SU-DHL-6 (cell line): ENCODE measurements around the gene VWF.

Experiments used
- H2AFZ ChIP-seq: fragments of 200-600 bp; sonication (generic); 2 replicates; pipeline ENCODE4 v1.6.1; 2014; ENCODE audit warnings: low read depth, mild to moderate bottlenecking, moderate library complexity, mixed read lengths, antibody characterized with exemption, low read length; ENCODE audit not compliant: severe bottlenecking
- H3F3A ChIP-seq: fragments of 200-600 bp; shearing (Covaris generic); 2 replicates; pipeline ENCODE4 v1.6.0; 2016; ENCODE audit warnings: antibody characterized with exemption, mild to moderate bottlenecking; ENCODE audit not compliant: insufficient read depth
- H3K27ac ChIP-seq: fragments of 200-600 bp; sonication (generic); 2 replicates; pipeline ENCODE4 v1.5.1; 2016; ENCODE audit warnings: low read depth, mild to moderate bottlenecking, low read length, moderate library complexity, mixed read lengths
- H3K27me3 ChIP-seq: fragments of 200-600 bp; sonication (generic), shearing (Covaris generic); 2 replicates; pipeline ENCODE4 v1.6.0; 2014; ENCODE audit warnings: mild to moderate bottlenecking, low read length
- H3K36me3 ChIP-seq: fragments of 200-600 bp; sonication (generic); 2 replicates; pipeline ENCODE4 v1.6.1; 2014; ENCODE audit warnings: mild to moderate bottlenecking, low read length, mixed read lengths
- H3K4me2 ChIP-seq: fragments of 300-600, 200-600 bp; shearing (Covaris generic), sonication (generic); 2 replicates; pipeline ENCODE4 v1.6.0; 2014; ENCODE audit warnings: low read length, low read depth, mild to moderate bottlenecking; ENCODE audit not compliant: poor library complexity, severe bottlenecking
- H3K4me3 ChIP-seq: fragments of 200-600 bp; sonication (generic); 2 replicates; pipeline ENCODE4 v1.5.1; 2014; ENCODE audit warnings: antibody characterized with exemption, low read length, mild to moderate bottlenecking, mixed read lengths; ENCODE audit not compliant: insufficient read depth, poor library complexity, severe bottlenecking
- H3K79me2 ChIP-seq: fragments of 200-600 bp; sonication (generic); 2 replicates; pipeline ENCODE4 v1.6.1; 2014; ENCODE audit warnings: mild to moderate bottlenecking, low read length, moderate library complexity; ENCODE audit not compliant: insufficient read depth
- H3K9ac ChIP-seq: fragments of 200-600 bp; sonication (generic); 2 replicates; pipeline ENCODE4 v1.7.0; 2014; ENCODE audit warnings: mild to moderate bottlenecking, low read length
- H3K9me2 ChIP-seq: fragments of 200-600 bp; sonication (generic); replicated peaks from 2 replicates; pipeline ENCODE4 v1.6.1; 2014; ENCODE audit warnings: low read length; ENCODE audit not compliant: insufficient read depth
- H3K9me3 ChIP-seq: fragments of 200-600 bp; sonication (generic); 2 replicates; pipeline ENCODE4 v1.6.1; 2014; ENCODE audit warnings: low read length, mixed read lengths; ENCODE audit not compliant: insufficient read depth
- H4K20me1 ChIP-seq: fragments of 200-600 bp; sonication (generic); 2 replicates; pipeline ENCODE4 v1.6.1; 2014; ENCODE audit warnings: low read depth, mild to moderate bottlenecking, antibody characterized with exemption, low read length, moderate library complexity, mixed read lengths
- CTCF ChIP-seq: fragments of 200-600 bp; sonication (generic); IDR thresholded peaks from one replicate; pipeline ENCODE4 v1.5.1; 2017; ENCODE audit warnings: antibody characterized with exemption, mild to moderate bottlenecking, low read length, moderate library complexity; ENCODE audit not compliant: insufficient read depth, poor library complexity, severe bottlenecking
- EZH2phosphoT487 ChIP-seq: fragments of 200-600 bp; sonication (generic), shearing (Covaris generic); conservative IDR thresholded peaks from 2 replicates; pipeline ENCODE4 v1.6.1; 2018; ENCODE audit warnings: mild to moderate bottlenecking, antibody characterized with exemption, low read length, moderate library complexity, mixed read lengths

Gene VWF

GRCh38 chr12:6056406-6057240 is 67.8 kb downstream of the VWF start:
- Histone ChIP-seq H3K27me3 (no peaks in the 10 kb centered on the region), H3K27ac (no peak overlapping the region), H3K9me2 (no peaks in the 10 kb centered on the region), H3K9me3 (no peaks in the 10 kb centered on the region), H3K79me2 (no peaks in the 10 kb centered on the region), H4K20me1 (no peaks in the 10 kb centered on the region), H3K4me3 (no peak overlapping the region), H2AFZ (no peak overlapping the region), H3K4me2 (no peak overlapping the region), H3K9ac (no peak overlapping the region), H3F3A (no peaks in the 10 kb centered on the region), H3K36me3 (no peaks in the 10 kb centered on the region)
- no peak for TF ChIP-seq CTCF

GRCh38 chr12:6053541-6053940 is 70.9 kb downstream of the VWF start:
- no peaks in the 10 kb centered on the region for H3K36me3 ChIP-seq
- no peaks in the 10 kb centered on the region for H3K79me2 ChIP-seq
- H3K9me3 ChIP-seq: no peaks in the 10 kb centered on the region

GRCh38 chr12:6052940-6053329 is 71.5 kb downstream of the VWF start:
- TF ChIP-seq CTCF (no peak), EZH2phosphoT487 (no peak)
- H3K27ac ChIP-seq: no peak overlapping the region
- H3K27me3 ChIP-seq: no peaks in the 10 kb centered on the region
- no peaks in the 10 kb centered on the region for H3F3A ChIP-seq
- no peaks in the 10 kb centered on the region for H3K79me2 ChIP-seq
- no peak overlapping the region for H3K4me3 ChIP-seq
- H3K36me3 ChIP-seq: no peaks in the 10 kb centered on the region
- H3K4me2 ChIP-seq: no peak overlapping the region
- no peaks in the 10 kb centered on the region for H3K9me2 ChIP-seq
- no peaks in the 10 kb centered on the region for H3K9me3 ChIP-seq
- no peak overlapping the region for H2AFZ ChIP-seq
- no peak overlapping the region for H3K9ac ChIP-seq
- no peaks in the 10 kb centered on the region for H4K20me1 ChIP-seq

More at GRCh38 chr12:6053541-6053940, 70.9 kb downstream of the VWF start:
- H3K27ac ChIP-seq: no peak overlapping the region
- no peak for TF ChIP-seq CTCF
- H3K27me3 ChIP-seq: no peaks in the 10 kb centered on the region
- H3F3A ChIP-seq: no peaks in the 10 kb centered on the region
- H4K20me1 ChIP-seq: no peaks in the 10 kb centered on the region
- no peak overlapping the region for H3K9ac ChIP-seq
- no peak overlapping the region for H2AFZ ChIP-seq
- no peaks in the 10 kb centered on the region for H3K9me2 ChIP-seq
- H3K4me3 ChIP-seq: no peak overlapping the region
- H3K4me2 ChIP-seq: no peak overlapping the region
